ENCODE measurements around the gene ZSWIM8.
"Not testable (repeated sequence)": the region's sequence is repeated elsewhere in the genome, so short reads cannot be mapped to it uniquely, and the experiment has no call there.

The ZSWIM8 gene

DNA sequence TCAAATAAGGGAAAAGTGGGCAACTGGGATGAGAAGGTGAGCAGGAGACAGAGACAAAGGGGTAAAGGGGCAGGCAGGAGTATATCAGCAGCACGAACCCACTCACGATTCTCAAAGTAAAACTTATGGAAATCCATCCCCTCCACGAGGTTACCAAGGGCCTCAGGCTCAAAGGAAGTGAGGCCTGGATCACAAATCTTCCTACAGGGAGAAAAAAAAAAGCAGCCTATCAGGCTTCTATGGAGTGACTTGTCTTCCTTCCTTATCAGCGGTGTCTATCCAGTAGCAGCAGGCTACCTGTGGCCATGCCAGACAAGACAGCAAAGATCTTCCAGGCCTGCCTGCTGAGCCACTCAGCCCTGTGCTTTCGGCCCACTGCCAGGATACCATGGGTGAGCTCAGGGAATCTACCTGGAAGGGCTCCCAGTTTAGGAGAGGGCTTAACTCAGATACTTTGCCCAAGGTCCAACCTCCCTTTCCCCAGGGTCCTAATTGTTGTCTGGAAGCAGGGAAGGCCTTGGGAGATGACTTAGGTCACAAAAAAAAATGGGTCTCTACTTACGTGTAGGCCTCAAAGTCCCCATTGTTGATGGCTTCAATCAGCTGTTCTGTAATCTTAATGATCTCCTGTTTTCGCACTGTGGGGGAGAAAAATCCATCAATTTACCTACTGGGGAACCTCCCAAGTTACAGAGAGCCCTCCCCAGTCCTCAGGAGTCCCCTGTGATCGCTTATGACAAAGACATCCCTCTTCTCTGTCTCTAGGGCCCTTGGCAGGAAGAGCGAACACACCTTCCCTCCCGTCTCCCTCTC is 31.7 kb downstream of the ZSWIM8 start:
- DNase-seq (ENCODE audit: low read depth in 1 of 2, low spot score in 1 of 2), result no peak
- TF ChIP-seq JUND (IDR thresholded peaks at IDR 0.05; ENCODE audit: low read depth), result no peak
- in situ Hi-C loops (cut with HindIII; ENCODE audit: low pct_unique_long_range_greater_than_20kb, low sequenced_read_pairs), result no loop called here

GRCh38 chr10:73817826-73818225 is 32.4 kb downstream of the ZSWIM8 start:
- in situ Hi-C loops (cut with HindIII; ENCODE audit: low pct_unique_long_range_greater_than_20kb, low sequenced_read_pairs), result no loop called here
- no peak for DNase-seq (ENCODE audit: low read depth in 1 of 2, low spot score in 1 of 2)
- TF ChIP-seq JUND (IDR thresholded peaks at IDR 0.05; ENCODE audit: low read depth), result no peak

- in situ Hi-C loops (cut with HindIII; ENCODE audit: low pct_unique_long_range_greater_than_20kb, low sequenced_read_pairs), result no loop called here
- no peak for TF ChIP-seq JUND (IDR thresholded peaks at IDR 0.05; ENCODE audit: low read depth)
These were observed 33.0 kb downstream of the ZSWIM8 start for GRCh38 chr10:73818402-73818801.

GRCh38 chr10:73819081-73819480 is 33.7 kb downstream of the ZSWIM8 start:
- in situ Hi-C loops (cut with HindIII; ENCODE audit: low pct_unique_long_range_greater_than_20kb, low sequenced_read_pairs), result no loop called here
- DNase-seq (ENCODE audit: low read depth in 1 of 2, low spot score in 1 of 2), result no peak
- no peak for TF ChIP-seq JUND (IDR thresholded peaks at IDR 0.05; ENCODE audit: low read depth)

More at GRCh38 chr10:73818402-73818801, 33.0 kb downstream of the ZSWIM8 start:
- DNase-seq (ENCODE audit: low read depth in 1 of 2, low spot score in 1 of 2), result peak in 1 of 2 experiments; percentile 24

DNA sequence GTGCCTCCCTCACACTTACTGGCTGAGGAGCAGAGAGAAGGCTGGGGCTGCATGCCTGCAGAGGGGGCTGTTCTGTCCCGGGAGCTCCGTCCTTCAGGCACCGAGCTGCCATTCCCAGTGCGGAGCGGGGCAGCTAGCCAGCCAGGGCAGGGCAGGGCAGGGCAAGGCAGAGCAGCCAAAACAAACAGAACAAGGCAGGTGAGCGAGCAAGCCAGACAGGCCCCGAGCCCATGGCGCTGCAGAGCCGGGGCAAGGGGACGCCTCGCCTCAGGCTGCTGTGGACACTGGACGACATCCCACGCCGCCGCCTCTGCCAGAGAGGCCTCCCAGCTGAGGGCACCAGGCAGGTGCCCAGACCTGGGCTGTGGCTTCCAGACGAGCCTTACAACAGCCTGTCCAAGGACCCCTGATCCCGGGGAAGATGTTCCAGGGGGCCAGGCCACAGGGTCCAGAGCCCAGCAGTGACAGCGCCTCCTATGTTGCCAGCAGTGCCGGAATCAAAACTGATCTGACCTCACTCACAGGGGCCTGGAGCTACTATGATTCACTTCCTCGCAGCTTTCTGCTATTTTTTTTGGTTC is 34.2 kb downstream of the ZSWIM8 start:
- in situ Hi-C loops (cut with HindIII; ENCODE audit: low pct_unique_long_range_greater_than_20kb, low sequenced_read_pairs), result no loop called here
- TF ChIP-seq JUND (IDR thresholded peaks at IDR 0.05; ENCODE audit: low read depth), result no peak
- DNase-seq (ENCODE audit: low read depth in 1 of 2, low spot score in 1 of 2), result peak; percentile 89 to 92

DNA sequence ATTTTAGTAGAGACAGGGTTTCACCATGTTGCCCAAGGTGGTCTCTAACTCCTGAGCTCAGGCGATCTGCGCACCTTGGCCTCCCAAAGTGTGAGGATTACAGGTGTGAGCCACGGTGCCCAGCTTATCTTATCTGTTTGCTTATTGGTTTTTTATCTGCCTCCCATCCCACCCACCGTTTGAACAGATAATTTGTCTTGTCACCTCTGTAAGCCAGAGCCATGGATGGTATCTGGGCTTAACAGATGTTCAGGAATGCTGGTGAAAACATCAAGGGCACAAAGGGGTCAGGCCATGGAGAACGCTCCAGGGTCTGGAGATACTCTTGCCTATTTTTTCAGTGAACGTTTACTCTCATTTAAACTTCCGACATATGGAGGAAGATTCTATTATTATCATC is 38.0 kb downstream of the ZSWIM8 start:
- no peak for TF ChIP-seq JUND (IDR thresholded peaks at IDR 0.05; ENCODE audit: low read depth)
- in situ Hi-C loops (cut with HindIII; ENCODE audit: low pct_unique_long_range_greater_than_20kb, low sequenced_read_pairs), result no loop called here
- DNase-seq (ENCODE audit: low read depth in 1 of 2, low spot score in 1 of 2), result no peak

DNA sequence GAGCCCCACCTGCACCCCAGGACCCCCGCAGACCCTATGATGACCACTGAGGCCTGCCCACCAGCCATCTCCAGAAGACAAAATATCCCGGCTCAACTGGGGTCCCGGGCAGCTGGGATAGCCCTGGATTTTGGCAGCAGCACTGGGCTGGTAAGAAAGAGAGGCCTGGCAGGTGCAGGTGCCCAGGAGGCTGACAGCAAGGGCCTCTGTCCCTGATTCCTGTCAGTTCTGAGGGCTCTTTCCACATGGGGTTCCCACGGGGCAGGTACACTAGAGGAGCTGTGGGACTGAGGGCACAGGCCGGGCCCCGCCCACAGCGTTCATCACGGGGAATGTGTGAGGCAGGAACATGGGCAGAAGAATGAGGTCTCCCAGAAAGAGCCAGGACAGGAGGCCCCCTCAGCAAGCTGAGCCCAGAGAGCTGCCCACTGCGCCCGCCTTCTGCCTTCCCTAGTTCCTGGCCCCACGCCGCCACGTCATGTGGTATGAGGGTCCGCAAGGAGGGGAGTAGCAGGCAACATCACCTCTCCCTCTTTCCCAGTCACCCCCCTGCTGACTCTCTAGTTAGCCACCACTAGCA is 38.8 kb downstream of the ZSWIM8 start:
- in situ Hi-C loops (cut with HindIII; ENCODE audit: low pct_unique_long_range_greater_than_20kb, low sequenced_read_pairs), result no loop called here
- DNase-seq (ENCODE audit: low read depth in 1 of 2, low spot score in 1 of 2), result no peak
- TF ChIP-seq JUND (IDR thresholded peaks at IDR 0.05; ENCODE audit: low read depth), result no peak

DNA sequence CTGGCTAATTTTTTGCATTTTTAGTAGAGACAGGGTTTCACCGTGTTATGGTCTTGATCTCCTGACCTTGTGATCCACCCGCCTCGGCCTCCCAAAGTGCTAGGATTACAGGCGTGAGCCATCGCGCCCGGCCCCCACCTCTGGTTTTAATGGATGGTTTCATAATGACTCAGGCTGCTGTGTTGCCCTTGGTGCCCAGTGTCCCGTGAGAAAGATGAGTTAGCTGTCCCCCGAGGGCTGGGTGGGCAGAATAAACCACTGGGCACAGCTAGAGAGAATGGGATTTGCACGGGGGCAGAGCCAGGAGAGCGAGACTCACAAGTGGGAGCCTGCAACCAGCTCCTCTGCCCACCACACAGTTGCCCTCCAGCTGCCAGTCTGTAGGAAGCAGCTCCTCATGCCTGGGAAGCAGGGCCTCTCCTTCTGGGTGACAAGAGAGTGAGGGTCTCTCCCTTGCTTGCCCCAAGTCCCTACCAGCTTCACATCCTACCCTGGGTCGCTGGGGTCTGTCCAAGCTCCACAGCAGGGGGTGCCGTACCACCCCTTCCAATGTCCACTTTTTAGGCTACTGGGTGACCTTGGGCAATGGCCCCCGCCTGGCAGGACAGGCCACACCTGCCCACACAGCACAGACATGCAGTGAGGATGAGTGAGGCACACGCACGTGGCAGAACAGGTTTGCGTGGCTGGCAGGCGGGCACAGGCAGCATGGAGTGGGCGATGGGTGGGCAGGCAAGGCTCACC is 42.1 kb downstream of the ZSWIM8 start:
- DNase-seq (ENCODE audit: low read depth in 1 of 2, low spot score in 1 of 2), result no peak
- in situ Hi-C loops (cut with HindIII; ENCODE audit: low pct_unique_long_range_greater_than_20kb, low sequenced_read_pairs), result no loop called here
- no peak for TF ChIP-seq JUND (IDR thresholded peaks at IDR 0.05; ENCODE audit: low read depth)

DNA sequence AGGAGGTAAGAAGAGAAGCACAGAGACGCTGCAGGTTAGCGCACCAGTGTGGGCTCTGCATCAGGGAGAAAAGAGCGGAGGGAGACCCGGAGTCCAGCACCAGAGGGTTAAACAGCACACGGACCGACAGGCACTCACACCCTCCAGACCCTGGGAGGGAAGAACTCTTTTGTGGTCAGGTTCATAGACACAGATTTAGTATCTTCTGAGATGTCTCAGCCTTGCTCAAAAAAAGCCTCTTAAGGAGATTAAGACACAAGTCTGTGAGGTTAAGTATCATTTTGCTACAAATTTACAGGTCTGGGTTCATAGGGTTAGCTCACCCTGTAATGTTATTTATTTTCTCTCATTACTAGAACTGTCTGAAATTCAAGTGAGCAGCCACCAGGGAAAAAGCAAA is 42.8 kb downstream of the ZSWIM8 start:
- no peak for TF ChIP-seq JUND (IDR thresholded peaks at IDR 0.05; ENCODE audit: low read depth)
- no peak for DNase-seq (ENCODE audit: low read depth in 1 of 2, low spot score in 1 of 2)
- in situ Hi-C loops (cut with HindIII; ENCODE audit: low pct_unique_long_range_greater_than_20kb, low sequenced_read_pairs), result no loop called here

DNA sequence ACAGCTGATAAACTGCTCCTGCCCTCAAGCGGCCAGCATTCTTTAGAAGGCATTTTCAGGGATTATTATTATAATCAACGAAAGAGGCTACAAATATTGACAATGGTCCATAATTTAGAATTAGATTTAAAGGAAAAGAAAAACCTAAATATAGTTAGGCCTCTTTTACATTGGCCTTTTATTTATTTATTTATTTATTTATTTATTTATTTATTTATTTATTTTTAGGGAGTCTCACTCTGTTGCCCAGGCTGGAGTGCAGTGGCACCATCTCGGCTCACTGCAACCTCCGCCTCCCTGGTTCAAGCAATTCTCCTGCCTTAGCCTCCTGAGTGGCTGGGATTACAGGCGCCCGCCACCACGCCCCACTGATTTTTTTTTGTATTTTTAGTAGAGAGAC is 43.7 kb downstream of the ZSWIM8 start:
- in situ Hi-C loops (cut with HindIII; ENCODE audit: low pct_unique_long_range_greater_than_20kb, low sequenced_read_pairs); DNase-seq (ENCODE audit: low read depth in 1 of 2, low spot score in 1 of 2): not testable (repeated sequence)

DNA sequence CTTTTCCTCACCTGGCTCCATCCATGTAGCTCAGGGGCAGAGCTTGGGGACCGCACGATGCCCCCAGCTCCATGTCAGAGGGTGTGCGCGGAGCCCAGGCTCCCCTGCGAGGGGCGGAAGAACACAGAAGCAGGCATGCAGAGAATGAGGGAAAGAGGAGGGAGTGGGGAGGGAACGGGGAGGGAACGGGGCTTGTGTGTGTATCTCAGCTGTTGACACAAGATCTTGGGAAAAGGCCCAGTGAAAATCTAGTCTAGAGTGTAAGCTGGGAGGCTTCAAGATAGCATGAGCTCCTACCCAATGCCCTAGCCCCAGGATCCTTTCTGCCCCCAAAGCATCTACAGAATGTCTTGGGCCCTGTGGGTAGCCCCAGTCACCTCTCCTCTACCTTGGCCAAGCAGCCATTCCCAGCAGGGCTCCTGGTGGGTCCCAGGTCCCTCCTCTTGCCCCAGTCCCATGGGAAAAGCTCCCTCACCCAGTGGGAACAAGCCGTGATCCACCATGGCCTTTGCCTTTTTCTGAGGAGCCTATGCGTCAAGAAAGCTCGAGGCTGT is 51.1 kb downstream of the ZSWIM8 start:
- in situ Hi-C loops (cut with HindIII; ENCODE audit: low pct_unique_long_range_greater_than_20kb, low sequenced_read_pairs), result no loop called here

DNA sequence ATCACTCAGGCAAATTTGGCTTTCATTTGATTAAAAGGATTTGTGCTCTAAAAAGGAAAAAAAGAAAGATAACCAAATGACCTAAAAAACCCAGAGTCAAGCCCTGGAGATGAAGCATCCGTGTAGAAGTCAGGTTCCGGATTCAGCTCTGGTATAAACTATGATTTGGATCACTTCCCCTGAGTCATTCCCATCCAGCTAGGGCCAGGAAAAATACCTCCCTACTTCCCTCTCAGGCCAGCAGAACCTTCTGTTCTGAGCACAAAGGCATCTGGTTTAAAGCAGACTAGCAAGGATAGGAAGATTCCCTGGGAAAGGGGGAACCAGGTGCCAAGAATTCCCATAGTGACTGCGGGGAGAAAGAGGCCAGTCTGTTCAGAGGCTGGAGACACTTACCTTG is 51.7 kb downstream of the ZSWIM8 start:
- in situ Hi-C loops (cut with HindIII; ENCODE audit: low pct_unique_long_range_greater_than_20kb, low sequenced_read_pairs), result no loop called here
- TF ChIP-seq JUND (IDR thresholded peaks at IDR 0.05; ENCODE audit: low read depth), result no peak
- no peak for DNase-seq (ENCODE audit: low read depth in 1 of 2, low spot score in 1 of 2)

More for the DNA sequence above, 51.1 kb downstream of the ZSWIM8 start:
- DNase-seq (ENCODE audit: low read depth in 1 of 2, low spot score in 1 of 2), result no peak
- no peak for TF ChIP-seq JUND (IDR thresholded peaks at IDR 0.05; ENCODE audit: low read depth)

Measured in T47D (cell line).